Measurements from ENCODE around the gene TMEM17. TPM values are rescaled to one million over a fixed set of nuclear protein-coding genes. Genes with fewer than 3 reads are reported as not detected.

TMEM17 gene
- total RNA-seq, 1 experiment from 2014 or later: 4.1 TPM

GRCh38 chr2:62465039-62465740, 40.8 kb downstream of the TMEM17 start:
- in situ Hi-C loops (cut with HindIII; ENCODE audit: low pct_unique_long_range_greater_than_20kb, low sequenced_read_pairs): no loop called here
- BruUV-seq (replicated peaks): no TSS peak
- CTCF ChIA-PET: no interaction called here
- no peaks in the 10 kb centered on the region for H3K27me3 ChIP-seq (ENCODE audit: control insufficient read depth, insufficient read depth, low read length)
- intact Hi-C loops (cut with micrococcal nuclease; ENCODE audit: unreplicated experiment): no loop called here
- H3K4me3 ChIP-seq (ENCODE audit: low read depth in 2 of 2, low read length in 2 of 2): no peak overlapping the region
- POLR2A ChIA-PET: interaction anchor here (0.6 to 0.8 kb wide), 2 partner anchors 309 to 417 kb away, joined by 4 to 7 read pairs; no protein-coding TSS in a partner anchor
- DNase-seq (ENCODE audit: low read depth, low spot score) (no peak), ATAC-seq (no peak)
- H3K36me3 ChIP-seq (ENCODE audit: control insufficient read depth, insufficient read depth, low read length): no peaks in the 10 kb centered on the region
- no peak for TF ChIP-seq SIN3A (IDR thresholded peaks at IDR 0.05; ENCODE audit: borderline replicate concordance, insufficient read depth, low read depth, low read length)
- TF ChIP-seq CTCF (IDR thresholded peaks at IDR 0.05): no peak
- no peak for TF ChIP-seq TCF7L2 (IDR thresholded peaks at IDR 0.05; ENCODE audit: low read depth, low read length)
- TF ChIP-seq REST (IDR thresholded peaks at IDR 0.05; ENCODE audit: insufficient read depth in 1 of 2, low read depth in 2 of 2, low read length in 1 of 2): no peak
- no peaks in the 10 kb centered on the region for H3K9me3 ChIP-seq (ENCODE audit: control insufficient read depth, insufficient read depth, low read depth, low read length)
- no peaks in the 10 kb centered on the region for H3K4me1 ChIP-seq (ENCODE audit: control insufficient read depth, insufficient read depth, low read length)
- H3K27ac ChIP-seq (ENCODE audit: low read length): no peak overlapping the region

GRCh38 chr2:62464221-62465007, 41.6 kb downstream of the TMEM17 start:
- ATAC-seq (no peak), DNase-seq (ENCODE audit: low read depth, low spot score) (no peak)
- H3K4me3 ChIP-seq (ENCODE audit: low read depth in 2 of 2, low read length in 2 of 2): no peak overlapping the region
- TF ChIP-seq POLR2AphosphoS5 (IDR thresholded peaks at IDR 0.05; ENCODE audit: low read depth, low read length): no peak
- TF ChIP-seq TCF7L2 (IDR thresholded peaks at IDR 0.05; ENCODE audit: low read depth, low read length): no peak
- TF ChIP-seq CTCF (IDR thresholded peaks at IDR 0.05): no peak
- TF ChIP-seq SIN3A (IDR thresholded peaks at IDR 0.05; ENCODE audit: borderline replicate concordance, insufficient read depth, low read depth, low read length): no peak
- TF ChIP-seq REST (IDR thresholded peaks at IDR 0.05; ENCODE audit: insufficient read depth in 1 of 2, low read depth in 2 of 2, low read length in 1 of 2): no peak
- POLR2A ChIA-PET: interaction anchor here (0.8 kb wide), 1 partner anchor 310 kb away, joined by 4 read pairs; no protein-coding TSS in a partner anchor
- H3K4me1 ChIP-seq (ENCODE audit: control insufficient read depth, insufficient read depth, low read length): no peaks in the 10 kb centered on the region
- in situ Hi-C loops (cut with HindIII; ENCODE audit: low pct_unique_long_range_greater_than_20kb, low sequenced_read_pairs) (no loop called here), intact Hi-C loops (cut with micrococcal nuclease; ENCODE audit: unreplicated experiment) (no loop called here)
- CTCF ChIA-PET: no interaction called here
- no peaks in the 10 kb centered on the region for H3K9me3 ChIP-seq (ENCODE audit: control insufficient read depth, insufficient read depth, low read depth, low read length)
- no peaks in the 10 kb centered on the region for H3K27me3 ChIP-seq (ENCODE audit: control insufficient read depth, insufficient read depth, low read length)
- BruUV-seq (replicated peaks): no TSS peak
- no peak overlapping the region for H3K27ac ChIP-seq (ENCODE audit: low read length)
- H3K36me3 ChIP-seq (ENCODE audit: control insufficient read depth, insufficient read depth, low read length): no peaks in the 10 kb centered on the region

Data from Panc1 (cell line).